SH-SY5Y (cell line): ENCODE measurements around the gene CYB5R3.

ENCODE experiments used
- GATA2 ChIP-seq: IDR thresholded peaks from 2 replicates; pipeline ENCODE4 v1.6.1; 2011; ENCODE audit warnings: mild to moderate bottlenecking, low read depth, low read length
- GATA3 ChIP-seq: IDR thresholded peaks from 2 replicates; pipeline ENCODE4 v1.6.1; 2011; ENCODE audit warnings: low read depth, mild to moderate bottlenecking, low read length, moderate library complexity

DNA sequence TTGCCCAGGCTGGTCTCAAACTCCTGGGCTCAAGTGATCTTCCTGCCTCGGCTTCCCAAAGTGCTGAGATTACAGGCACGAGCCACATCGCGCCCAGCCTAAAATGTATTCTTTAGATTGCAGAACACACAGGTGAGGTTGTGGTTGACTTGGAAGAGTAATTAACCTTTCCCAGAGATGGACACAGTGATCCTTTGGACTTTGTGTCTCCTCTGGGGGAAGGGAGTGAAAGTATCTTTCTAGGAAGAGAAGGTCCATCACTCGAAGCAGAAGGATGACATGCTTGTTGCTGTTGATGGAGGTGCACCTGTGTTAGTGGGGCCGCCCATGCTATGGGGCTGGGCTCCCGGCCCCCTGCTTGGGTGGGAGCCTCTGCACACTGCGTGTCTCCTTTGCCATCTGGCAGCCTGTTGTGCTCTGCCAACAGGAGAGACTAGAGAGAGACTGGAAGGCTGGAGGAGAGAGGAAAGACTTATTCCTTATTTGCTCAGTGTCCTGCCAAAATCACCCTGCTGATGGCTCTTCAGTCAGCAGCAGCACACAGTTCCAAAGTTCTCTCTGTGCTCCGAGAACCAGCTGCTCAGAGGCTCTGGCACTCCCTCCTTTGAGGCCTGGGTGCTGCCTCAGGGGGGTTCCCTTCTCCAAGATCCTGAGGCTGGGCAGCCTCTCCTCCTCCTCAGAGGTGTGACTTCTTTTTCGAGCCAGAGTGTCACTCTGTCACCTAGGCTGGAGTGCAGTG, 33.1 kb upstream of the CYB5R3 start:
- TF ChIP-seq GATA2 (no peak), GATA3 (no peak)
